Vagina (tissue), 2 donors: Measurements from ENCODE around the gene CTNND2.

Source experiments
- POLR2AphosphoS5 ChIP-seq, 2 donors: sonication (generic); formaldehyde crosslinking; IDR thresholded peaks; one replicate each; pipeline ENCODE4 v1.9.0; 2017; ENCODE audit warnings: antibody characterized with exemption in 2 of 2, mild to moderate bottlenecking in 2 of 2, low read depth in 1 of 2; ENCODE audit not compliant: insufficient read depth in 1 of 2
- TF ChIP-seq, protein P1 (sequence below), 3 experiments: fragments of 450-650 bp in 2 of 3; fragments of 200-600 bp in 1 of 3; sonication (generic) in 1 of 3; IDR thresholded peaks; one replicate each; pipeline ENCODE4 v1.5.1; 2017 to 2019; ENCODE audit warnings: antibody characterized with exemption in 3 of 3, mild to moderate bottlenecking in 2 of 3, moderate library complexity in 2 of 3

DNA sequence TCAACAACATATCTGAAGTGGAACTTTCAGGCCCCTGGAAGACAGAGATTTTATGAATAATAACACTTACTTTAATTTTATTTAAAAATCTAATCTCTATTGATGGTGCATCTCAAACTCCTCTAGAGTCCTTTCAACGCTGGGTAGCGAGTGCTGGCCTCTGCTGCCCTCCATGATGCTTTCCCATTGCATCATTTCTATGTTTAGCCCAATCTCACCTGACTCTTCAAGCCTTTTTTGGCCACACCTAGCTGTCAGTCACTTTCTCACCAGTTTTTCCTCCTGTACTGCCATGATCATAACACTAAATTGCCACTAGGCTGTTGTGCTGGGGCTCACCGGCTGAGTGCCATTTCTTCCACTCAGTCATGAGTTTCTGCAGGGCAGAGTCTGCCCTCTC is 747.1 kb downstream of the CTNND2 start:
- no peak for TF ChIP-seq POLR2AphosphoS5 (IDR thresholded peaks at IDR 0.05; ENCODE audit: insufficient read depth in 1 of 2, low read depth in 1 of 2)
- TF ChIP-seq, protein P1, sequence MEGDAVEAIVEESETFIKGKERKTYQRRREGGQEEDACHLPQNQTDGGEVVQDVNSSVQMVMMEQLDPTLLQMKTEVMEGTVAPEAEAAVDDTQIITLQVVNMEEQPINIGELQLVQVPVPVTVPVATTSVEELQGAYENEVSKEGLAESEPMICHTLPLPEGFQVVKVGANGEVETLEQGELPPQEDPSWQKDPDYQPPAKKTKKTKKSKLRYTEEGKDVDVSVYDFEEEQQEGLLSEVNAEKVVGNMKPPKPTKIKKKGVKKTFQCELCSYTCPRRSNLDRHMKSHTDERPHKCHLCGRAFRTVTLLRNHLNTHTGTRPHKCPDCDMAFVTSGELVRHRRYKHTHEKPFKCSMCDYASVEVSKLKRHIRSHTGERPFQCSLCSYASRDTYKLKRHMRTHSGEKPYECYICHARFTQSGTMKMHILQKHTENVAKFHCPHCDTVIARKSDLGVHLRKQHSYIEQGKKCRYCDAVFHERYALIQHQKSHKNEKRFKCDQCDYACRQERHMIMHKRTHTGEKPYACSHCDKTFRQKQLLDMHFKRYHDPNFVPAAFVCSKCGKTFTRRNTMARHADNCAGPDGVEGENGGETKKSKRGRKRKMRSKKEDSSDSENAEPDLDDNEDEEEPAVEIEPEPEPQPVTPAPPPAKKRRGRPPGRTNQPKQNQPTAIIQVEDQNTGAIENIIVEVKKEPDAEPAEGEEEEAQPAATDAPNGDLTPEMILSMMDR (IDR thresholded peaks at IDR 0.05): no peak
